Mesenchymal stem cell (in vitro differentiated cells and primary cell): ENCODE data around the gene UBB.
A peak's percentile ranks its signal among the peaks of the same experiment; 100 is the strongest.

Experiments
- DNase-seq: peaks from one replicate; pipeline ENCODE4 v3.0.0-alpha.2; 2013
- H2AFZ ChIP-seq: one replicate; pipeline ENCODE4 v1.6.1; 2013; ENCODE audit warnings: low read depth, mild to moderate bottlenecking, control low read depth, inconsistent platforms, low read length, moderate library complexity
- H2AK5ac ChIP-seq: 2 replicates; pipeline ENCODE4 v1.6.1; 2013; ENCODE audit warnings: low read length, moderate library complexity, mild to moderate bottlenecking, inconsistent platforms; ENCODE audit not compliant: severe bottlenecking
- H2BK120ac ChIP-seq: one replicate; pipeline ENCODE4 v1.6.1; 2013; ENCODE audit warnings: low read depth, mild to moderate bottlenecking, inconsistent platforms, low read length, moderate library complexity
- H2BK12ac ChIP-seq, 2 experiments: one replicate each; pipeline ENCODE4 v1.6.1; 2013; ENCODE audit warnings: inconsistent platforms in 2 of 2, low read length in 2 of 2, mild to moderate bottlenecking in 2 of 2, moderate library complexity in 2 of 2, control low read depth in 1 of 2
- H2BK15ac ChIP-seq: one replicate; pipeline ENCODE4 v1.6.1; 2013; ENCODE audit warnings: mild to moderate bottlenecking, low read depth, inconsistent platforms; ENCODE audit not compliant: poor library complexity, severe bottlenecking
- H2BK5ac ChIP-seq: 2 replicates; pipeline ENCODE4 v1.6.1; 2013; ENCODE audit warnings: low read depth, mild to moderate bottlenecking, low read length, control low read depth, inconsistent platforms; ENCODE audit not compliant: poor library complexity, severe bottlenecking
- H3K14ac ChIP-seq, 2 experiments: one replicate each; pipeline ENCODE4 v1.6.1; 2013; ENCODE audit warnings: inconsistent platforms in 2 of 2, low read length in 2 of 2, control low read depth in 1 of 2, mild to moderate bottlenecking in 1 of 2, moderate library complexity in 1 of 2
- H3K18ac ChIP-seq, 2 experiments: one replicate each; pipeline ENCODE4 v1.6.1; 2013; ENCODE audit warnings: inconsistent platforms in 2 of 2, low read length in 2 of 2, control low read depth in 1 of 2, low read depth in 1 of 2, mild to moderate bottlenecking in 1 of 2
- H3K23ac ChIP-seq, 2 experiments: one replicate each; pipeline ENCODE4 v1.6.1; 2013; ENCODE audit warnings: inconsistent platforms in 2 of 2, low read length in 2 of 2, mild to moderate bottlenecking in 2 of 2, moderate library complexity in 2 of 2, control low read depth in 1 of 2
- H3K27ac ChIP-seq: 2 replicates; pipeline ENCODE4 v1.5.1; 2013; ENCODE audit warnings: mild to moderate bottlenecking, moderate library complexity, low read length, control low read depth, inconsistent platforms; ENCODE audit not compliant: poor library complexity, severe bottlenecking
- H3K27me3 ChIP-seq, 2 experiments: 2 replicates each; pipeline versions ENCODE4 v1.6.1 to v1.7.0; 2013; ENCODE audit warnings: low read length in 2 of 2, mild to moderate bottlenecking in 2 of 2, moderate library complexity in 2 of 2, control low read depth in 1 of 2, inconsistent platforms in 1 of 2; ENCODE audit not compliant: control insufficient read depth in 1 of 2, insufficient read depth in 1 of 2
- H3K36me3 ChIP-seq, 2 experiments: 2 replicates each; pipeline versions ENCODE4 v1.6.1 to v1.7.0; 2013; ENCODE audit warnings: low read length in 2 of 2, control low read depth in 1 of 2, inconsistent platforms in 1 of 2, low read depth in 1 of 2, mild to moderate bottlenecking in 1 of 2; ENCODE audit not compliant: insufficient read depth in 2 of 2, control insufficient read depth in 1 of 2
- H3K4ac ChIP-seq, 2 experiments: one replicate each; pipeline ENCODE4 v1.6.1; 2013; ENCODE audit warnings: inconsistent platforms in 2 of 2, low read length in 2 of 2, mild to moderate bottlenecking in 2 of 2, moderate library complexity in 2 of 2, control low read depth in 1 of 2, low read depth in 1 of 2
- H3K4me1 ChIP-seq: 2 replicates; pipeline ENCODE4 v1.6.1; 2013; ENCODE audit warnings: low read depth, low read length, control low read depth; ENCODE audit not compliant: control insufficient read depth, insufficient read depth
- H3K4me2 ChIP-seq: 2 replicates; pipeline ENCODE4 v1.6.1; 2013; ENCODE audit warnings: low read length, mild to moderate bottlenecking, inconsistent platforms; ENCODE audit not compliant: poor library complexity, severe bottlenecking
- H3K4me3 ChIP-seq, 2 experiments: 2 replicates each; pipeline versions ENCODE4 v1.5.1 to v1.7.0; 2013; ENCODE audit warnings: low read length in 2 of 2, mild to moderate bottlenecking in 2 of 2, control low read depth in 1 of 2, low read depth in 1 of 2; ENCODE audit not compliant: insufficient read depth in 1 of 2
- H3K79me1 ChIP-seq: replicated peaks from 2 replicates; pipeline ENCODE4 v1.6.1; 2013; ENCODE audit warnings: mild to moderate bottlenecking, control low read depth, low read length, inconsistent platforms; ENCODE audit not compliant: poor library complexity, severe bottlenecking
- H3K9ac ChIP-seq: 2 replicates; pipeline ENCODE4 v1.7.0; 2013; ENCODE audit warnings: mild to moderate bottlenecking, low read length, moderate library complexity
- H3K9me3 ChIP-seq: 2 replicates; pipeline ENCODE4 v1.7.0; 2013; ENCODE audit warnings: mild to moderate bottlenecking, low read length; ENCODE audit not compliant: control insufficient read depth
- H4K8ac ChIP-seq: one replicate; pipeline ENCODE4 v1.6.1; 2013; ENCODE audit warnings: inconsistent platforms, mild to moderate bottlenecking, low read length, moderate library complexity
- H4K91ac ChIP-seq: one replicate; pipeline ENCODE4 v1.6.1; 2013; ENCODE audit warnings: mild to moderate bottlenecking, low read length, inconsistent platforms
- WGBS: methylation state at CpG from one replicate; pipeline ENCODE4 v1.1.7; 2013; ENCODE audit warnings: mixed read lengths; 5-methylcytosine and 5-hydroxymethylcytosine counted together

UBB gene

GRCh38 chr17:16417399-16417798 is 36.5 kb downstream of the UBB start:
- H3K14ac ChIP-seq, result no peak overlapping the region
- 100% methylated on average over 6 of the region's 7 CpGs for WGBS
- no peaks in the 10 kb centered on the region for H3K79me1 ChIP-seq
- H3K4me1 ChIP-seq, result peaks cover 40% of the 10 kb centered on the region
- peak overlapping the region in 1 of 2 experiments; percentile 14 for H3K23ac ChIP-seq
- peak overlapping the region; percentile 84 to 99 for H3K18ac ChIP-seq
- H3K27me3 ChIP-seq, result no peaks in the 10 kb centered on the region
- H3K4me3 ChIP-seq, result no peak overlapping the region
- no peak overlapping the region for H3K4me2 ChIP-seq
- peak overlapping the region; percentile 82 for H2BK15ac ChIP-seq
- H2AK5ac ChIP-seq, result peak overlapping the region; percentile 58
- H3K4ac ChIP-seq, result peak overlapping the region; percentile 62 to 92
- no peaks in the 10 kb centered on the region for H3K9me3 ChIP-seq
- peak overlapping the region; percentile 18 to 65 for H2BK12ac ChIP-seq
- peaks cover 0 to 29% of the 10 kb centered on the region in 2 experiments for H3K36me3 ChIP-seq
- no peak overlapping the region for H2BK5ac ChIP-seq
- H2AFZ ChIP-seq, result no peak overlapping the region
- H3K27ac ChIP-seq, result no peak overlapping the region
- peak overlapping the region; percentile 92 for H4K91ac ChIP-seq
- no peak overlapping the region for H2BK120ac ChIP-seq
- H4K8ac ChIP-seq, result peak overlapping the region; percentile 79
- DNase-seq, result no peak
- no peak overlapping the region for H3K9ac ChIP-seq

GRCh38 chr17:16417896-16418684 is 37.2 kb downstream of the UBB start:
- Histone ChIP-seq H3K18ac (peak overlapping the region; percentile 84 to 99), H2BK5ac (peak overlapping the region; percentile 92), H3K23ac (no peak overlapping the region), H3K9ac (peak overlapping the region; percentile 86), H4K91ac (peak overlapping the region; percentile 93), H4K8ac (peak overlapping the region; percentile 95), H3K4me3 (peak overlapping the region in 1 of 2 experiments; percentile 60), H3K4ac (peak overlapping the region; percentile 62 to 92), H3K27ac (peak overlapping the region; percentile 99), H2BK12ac (peak overlapping the region; percentile 96 to 99), H3K36me3 (peaks cover 2 to 36% of the 10 kb centered on the region in 2 experiments), H2BK15ac (peak overlapping the region; percentile 95), H3K4me1 (peaks cover 44% of the 10 kb centered on the region), H3K4me2 (no peak overlapping the region), H2BK120ac (peak overlapping the region; percentile 36), H2AFZ (no peak overlapping the region), H3K79me1 (no peaks in the 10 kb centered on the region), H2AK5ac (peak overlapping the region; percentile 58), H3K14ac (peak overlapping the region; percentile 5 to 26), H3K9me3 (no peaks in the 10 kb centered on the region), H3K27me3 (no peaks in the 10 kb centered on the region)
- DNase-seq, result peak; percentile 43
- WGBS, result 76% methylated on average over 7 of the region's 7 CpGs

DNA sequence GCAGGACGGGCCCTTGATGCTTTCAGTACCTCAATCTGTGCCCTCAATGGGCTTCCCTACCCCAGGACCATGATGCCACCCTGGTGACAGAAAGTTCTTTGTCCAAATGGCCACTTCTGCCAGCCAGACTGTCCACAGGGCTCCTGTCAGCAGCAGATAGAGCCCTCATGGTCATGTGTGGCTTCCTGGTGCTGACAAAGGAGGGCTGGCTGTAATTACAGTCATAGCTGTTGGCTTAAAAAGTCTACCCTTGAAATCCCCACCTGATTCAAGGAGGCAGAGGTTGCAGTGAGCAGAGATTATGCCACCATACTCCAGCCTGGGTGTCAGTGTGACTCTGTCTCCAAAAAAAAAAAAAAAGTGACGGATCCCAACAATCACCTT is 37.8 kb downstream of the UBB start:
- H3K18ac ChIP-seq, result peak overlapping the region; percentile 84 to 99
- peak overlapping the region; percentile 36 for H2BK120ac ChIP-seq
- H3K9me3 ChIP-seq, result no peaks in the 10 kb centered on the region
- 71% methylated on average over 1 of the region's 2 CpGs for WGBS
- H3K9ac ChIP-seq, result peak overlapping the region; percentile 86
- H3K4ac ChIP-seq, result peak overlapping the region; percentile 62 to 92
- DNase-seq, result no peak
- H3K36me3 ChIP-seq, result peaks cover 7 to 42% of the 10 kb centered on the region in 2 experiments
- H4K91ac ChIP-seq, result peak overlapping the region; percentile 93
- H3K4me3 ChIP-seq, result peak overlapping the region in 1 of 2 experiments; percentile 60
- H2AFZ ChIP-seq, result no peak overlapping the region
- no peaks in the 10 kb centered on the region for H3K79me1 ChIP-seq
- peak overlapping the region; percentile 92 for H2BK5ac ChIP-seq
- peak overlapping the region; percentile 99 for H3K27ac ChIP-seq
- H4K8ac ChIP-seq, result peak overlapping the region; percentile 95
- peak overlapping the region; percentile 95 for H2BK15ac ChIP-seq
- peaks cover 49% of the 10 kb centered on the region for H3K4me1 ChIP-seq
- H3K4me2 ChIP-seq, result peak overlapping the region; percentile 43
- no peak overlapping the region for H3K23ac ChIP-seq
- H2AK5ac ChIP-seq, result peak overlapping the region; percentile 58
- H3K27me3 ChIP-seq, result no peaks in the 10 kb centered on the region
- peak overlapping the region; percentile 5 to 8 for H3K14ac ChIP-seq
- H2BK12ac ChIP-seq, result peak overlapping the region; percentile 96 to 99
